HepG2 (cell line): Measurements from ENCODE around the gene CLCN4. TPM values are rescaled to one million over a fixed set of nuclear protein-coding genes. Genes with fewer than 3 reads are reported as not detected.

Source experiments
- ARID5B ChIP-seq: IDR thresholded peaks from 2 replicates; pipeline ENCODE4 v1.4.0; 2020; ENCODE audit warnings: mild to moderate bottlenecking, missing genetic modification reagents
- CENPT ChIP-seq: sonication (generic); formaldehyde crosslinking; IDR thresholded peaks from 2 replicates; pipeline ENCODE4 v1.8.0; 2022; ENCODE audit warnings: low read depth, mild to moderate bottlenecking, moderate library complexity, missing genetic modification reagents
- CENPX ChIP-seq: sonication (generic); formaldehyde crosslinking; IDR thresholded peaks from 2 replicates; pipeline ENCODE4 v1.9.0; 2021; ENCODE audit warnings: mild to moderate bottlenecking, missing genetic modification reagents, moderate library complexity
- HNF4A ChIP-seq: sonication (generic); formaldehyde crosslinking; IDR thresholded peaks from 2 replicates; pipeline ENCODE4 v1.4.0; 2020; ENCODE audit warnings: missing genetic modification reagents
- HNF4G ChIP-seq, 2 experiments: sonication (generic) in 1 of 2; formaldehyde crosslinking in 1 of 2; IDR thresholded peaks; 2 replicates each; pipeline versions ENCODE4 v1.4.0 to v1.6.1; 2011 to 2020; ENCODE audit warnings: borderline replicate concordance in 2 of 2, low read depth in 2 of 2, mild to moderate bottlenecking in 2 of 2, low read length in 1 of 2, missing genetic modification reagents in 1 of 2, moderate library complexity in 1 of 2
- MIER3 ChIP-seq: IDR thresholded peaks from 2 replicates; pipeline ENCODE4 v1.6.1; 2016; ENCODE audit warnings: missing compliant biosample characterization, borderline replicate concordance
- MTERF4 ChIP-seq: sonication (generic); formaldehyde crosslinking; IDR thresholded peaks from 2 replicates; pipeline ENCODE4 v1.8.0; 2023; ENCODE audit warnings: mild to moderate bottlenecking, missing genetic modification reagents
- NAIF1 ChIP-seq: sonication (generic); formaldehyde crosslinking; IDR thresholded peaks from 2 replicates; pipeline ENCODE4 v1.5.0; 2020; ENCODE audit warnings: mild to moderate bottlenecking, missing genetic modification reagents, borderline replicate concordance
- NR2F2 ChIP-seq: IDR thresholded peaks from 2 replicates; pipeline ENCODE4 v1.6.1; 2012; ENCODE audit warnings: low read depth, inconsistent platforms, borderline replicate concordance
- TEAD2 ChIP-seq: sonication (generic); formaldehyde crosslinking; IDR thresholded peaks from 2 replicates; pipeline ENCODE4 v1.9.0; 2021; ENCODE audit warnings: missing genetic modification reagents
- TGIF2 ChIP-seq: IDR thresholded peaks from 2 replicates; pipeline ENCODE4 v1.6.1; 2016; ENCODE audit warnings: control low read depth, missing compliant biosample characterization
- ZNF230 ChIP-seq: sonication (generic); formaldehyde crosslinking; IDR thresholded peaks from 2 replicates; pipeline ENCODE4 v1.4.0; 2020; ENCODE audit warnings: mild to moderate bottlenecking, missing genetic modification reagents
- ZNF331 ChIP-seq: sonication (generic); formaldehyde crosslinking; IDR thresholded peaks from 2 replicates; pipeline ENCODE4 v1.4.0; 2020; ENCODE audit warnings: missing genetic modification reagents
- ZNF496 ChIP-seq: sonication (generic); formaldehyde crosslinking; IDR thresholded peaks from 2 replicates; pipeline ENCODE4 v1.8.1; 2023; ENCODE audit warnings: mild to moderate bottlenecking, moderate library complexity, missing genetic modification reagents; ENCODE audit not compliant: insufficient replicate concordance
- ZNF709 ChIP-seq: sonication (generic); formaldehyde crosslinking; IDR thresholded peaks from 2 replicates; pipeline ENCODE4 v1.5.0; 2020; ENCODE audit warnings: mild to moderate bottlenecking, missing genetic modification reagents
- polyA plus RNA-seq, 8 experiments: library from polyadenylated mRNA; depleted of rRNA in 3 of 8; stranded (reverse) in 7 of 8; unstranded in 1 of 8; fragments of >200 nt; fragmentation: Illumina TruSeq in 4 of 8; extraction: Trizol in 4 of 8; gene quantifications; 2 replicates each; pipeline versions ENCODE4 v1.2.1 to v1.2.3, GENCODE V29; 2011 to 2016; ENCODE audit warnings: low read depth in 4 of 8, missing spikeins in 1 of 8, mixed read lengths in 1 of 8; ENCODE audit not compliant: insufficient read depth in 1 of 8
- total RNA-seq, 5 experiments: library from RNA; depleted of rRNA; stranded (reverse); fragments of >200 nt; fragmentation: Illumina TruSeq; extraction: Trizol; gene quantifications; 2 replicates each; pipeline ENCODE4 v1.2.3, GENCODE V29; 2016; ENCODE audit warnings: low read depth in 1 of 5
- TF ChIP-seq, protein P1 (sequence below): sonication (generic); formaldehyde crosslinking; IDR thresholded peaks from 2 replicates; pipeline ENCODE4 v1.8.1; 2023; ENCODE audit warnings: mild to moderate bottlenecking, moderate library complexity, missing genetic modification reagents
- TF ChIP-seq, protein P2 (sequence below): sonication (generic); formaldehyde crosslinking; IDR thresholded peaks from 2 replicates; pipeline ENCODE4 v1.5.1; 2020; ENCODE audit warnings: mild to moderate bottlenecking, missing genetic modification reagents, borderline replicate concordance

CLCN4 gene
- total and polyA plus RNA-seq, 2 of the 13 experiments (the other 11 are each of a cell fraction or from before 2014, with no cell fraction given): 1.8 to 2.5 TPM

GRCh38 chrX:10169175-10169574 lies 12.4 kb downstream of the CLCN4 start (continued):
- TF ChIP-seq HNF4G (IDR thresholded peaks at IDR 0.05; ENCODE audit: borderline replicate concordance, low read depth, low read length) (peak; percentile 52; the same call in 1 of the 2 replicates), HNF4G (CRISPR knock-in tag; IDR thresholded peaks at IDR 0.05; ENCODE audit: borderline replicate concordance, low read depth) (no peak), NR2F2 (no peak), CENPT (no peak), TEAD2 (CRISPR knock-in tag) (no peak), ZNF331 (CRISPR knock-in tag) (no peak), CENPX (no peak), ZNF496 (CRISPR knock-in tag) (no peak), NAIF1 (CRISPR knock-in tag) (no peak), TGIF2 (CRISPR knock-in tag) (no peak), ZNF709 (CRISPR knock-in tag) (no peak), ARID5B (CRISPR knock-in tag) (peak; percentile 26; the same call in 1 of the 2 replicates), ZNF230 (no peak), MIER3 (CRISPR knock-in tag) (no peak), HNF4A (CRISPR knock-in tag) (peak; percentile 80), MTERF4 (CRISPR knock-in tag) (no peak)
- TF ChIP-seq, protein P1, sequence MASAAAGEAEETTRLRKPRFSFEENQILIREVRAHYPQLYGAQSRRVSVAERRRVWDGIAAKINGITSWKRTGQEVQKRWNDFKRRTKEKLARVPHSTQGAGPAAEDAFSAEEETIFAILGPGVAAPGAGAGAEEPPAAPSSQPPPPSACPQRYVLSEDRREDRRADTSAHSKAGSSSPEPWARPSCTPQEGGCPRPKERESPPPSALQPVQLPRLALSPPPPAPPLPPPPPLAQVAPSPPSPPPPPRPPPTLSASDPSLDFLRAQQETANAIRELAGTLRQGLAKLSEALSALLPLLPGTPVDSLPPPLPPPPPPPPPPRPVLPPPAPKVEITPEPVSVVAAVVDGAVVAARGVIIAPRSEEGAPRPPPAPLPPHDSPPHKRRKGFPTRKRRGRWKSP (CRISPR knock-in tag): no peak
- TF ChIP-seq, protein P2, sequence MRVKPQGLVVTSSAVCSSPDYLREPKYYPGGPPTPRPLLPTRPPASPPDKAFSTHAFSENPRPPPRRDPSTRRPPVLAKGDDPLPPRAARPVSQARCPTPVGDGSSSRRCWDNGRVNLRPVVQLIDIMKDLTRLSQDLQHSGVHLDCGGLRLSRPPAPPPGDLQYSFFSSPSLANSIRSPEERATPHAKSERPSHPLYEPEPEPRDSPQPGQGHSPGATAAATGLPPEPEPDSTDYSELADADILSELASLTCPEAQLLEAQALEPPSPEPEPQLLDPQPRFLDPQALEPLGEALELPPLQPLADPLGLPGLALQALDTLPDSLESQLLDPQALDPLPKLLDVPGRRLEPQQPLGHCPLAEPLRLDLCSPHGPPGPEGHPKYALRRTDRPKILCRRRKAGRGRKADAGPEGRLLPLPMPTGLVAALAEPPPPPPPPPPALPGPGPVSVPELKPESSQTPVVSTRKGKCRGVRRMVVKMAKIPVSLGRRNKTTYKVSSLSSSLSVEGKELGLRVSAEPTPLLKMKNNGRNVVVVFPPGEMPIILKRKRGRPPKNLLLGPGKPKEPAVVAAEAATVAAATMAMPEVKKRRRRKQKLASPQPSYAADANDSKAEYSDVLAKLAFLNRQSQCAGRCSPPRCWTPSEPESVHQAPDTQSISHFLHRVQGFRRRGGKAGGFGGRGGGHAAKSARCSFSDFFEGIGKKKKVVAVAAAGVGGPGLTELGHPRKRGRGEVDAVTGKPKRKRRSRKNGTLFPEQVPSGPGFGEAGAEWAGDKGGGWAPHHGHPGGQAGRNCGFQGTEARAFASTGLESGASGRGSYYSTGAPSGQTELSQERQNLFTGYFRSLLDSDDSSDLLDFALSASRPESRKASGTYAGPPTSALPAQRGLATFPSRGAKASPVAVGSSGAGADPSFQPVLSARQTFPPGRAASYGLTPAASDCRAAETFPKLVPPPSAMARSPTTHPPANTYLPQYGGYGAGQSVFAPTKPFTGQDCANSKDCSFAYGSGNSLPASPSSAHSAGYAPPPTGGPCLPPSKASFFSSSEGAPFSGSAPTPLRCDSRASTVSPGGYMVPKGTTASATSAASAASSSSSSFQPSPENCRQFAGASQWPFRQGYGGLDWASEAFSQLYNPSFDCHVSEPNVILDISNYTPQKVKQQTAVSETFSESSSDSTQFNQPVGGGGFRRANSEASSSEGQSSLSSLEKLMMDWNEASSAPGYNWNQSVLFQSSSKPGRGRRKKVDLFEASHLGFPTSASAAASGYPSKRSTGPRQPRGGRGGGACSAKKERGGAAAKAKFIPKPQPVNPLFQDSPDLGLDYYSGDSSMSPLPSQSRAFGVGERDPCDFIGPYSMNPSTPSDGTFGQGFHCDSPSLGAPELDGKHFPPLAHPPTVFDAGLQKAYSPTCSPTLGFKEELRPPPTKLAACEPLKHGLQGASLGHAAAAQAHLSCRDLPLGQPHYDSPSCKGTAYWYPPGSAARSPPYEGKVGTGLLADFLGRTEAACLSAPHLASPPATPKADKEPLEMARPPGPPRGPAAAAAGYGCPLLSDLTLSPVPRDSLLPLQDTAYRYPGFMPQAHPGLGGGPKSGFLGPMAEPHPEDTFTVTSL (CRISPR knock-in tag): peak; percentile 26; the same call in 1 of the 2 replicates
